Measurements from ENCODE around the gene PCSK6. TPM values are rescaled to one million over a fixed set of nuclear protein-coding genes. Genes with fewer than 3 reads are reported as not detected.

The PCSK6 gene
- total RNA-seq, 4 donors from 2014 or later: 12.9 to 31.5 (median 23.7) TPM

GRCh38 chr15:101308604-101309435, 180.7 kb downstream of the PCSK6 start:
- WGBS: 78% methylated on average over 19 of the region's 20 CpGs
- H3K27ac ChIP-seq: no peak overlapping the region
- TF ChIP-seq EP300 (IDR thresholded peaks at IDR 0.05): no peak
- no peak for TF ChIP-seq CTCF (IDR thresholded peaks at IDR 0.05)
- TF ChIP-seq POLR2A (IDR thresholded peaks at IDR 0.05): no peak
- no peak for TF ChIP-seq POLR2AphosphoS5 (IDR thresholded peaks at IDR 0.05)
- no peaks in the 10 kb centered on the region for H3K4me1 ChIP-seq
- no peak overlapping the region for H3K4me3 ChIP-seq
- no peak for DNase-seq (ENCODE audit: low spot score in 2 of 2)
- H3K27me3 ChIP-seq: peaks cover 9% of the 10 kb centered on the region
- no peaks in the 10 kb centered on the region for H3K9me3 ChIP-seq
- H3K36me3 ChIP-seq: no peaks in the 10 kb centered on the region

DNA sequence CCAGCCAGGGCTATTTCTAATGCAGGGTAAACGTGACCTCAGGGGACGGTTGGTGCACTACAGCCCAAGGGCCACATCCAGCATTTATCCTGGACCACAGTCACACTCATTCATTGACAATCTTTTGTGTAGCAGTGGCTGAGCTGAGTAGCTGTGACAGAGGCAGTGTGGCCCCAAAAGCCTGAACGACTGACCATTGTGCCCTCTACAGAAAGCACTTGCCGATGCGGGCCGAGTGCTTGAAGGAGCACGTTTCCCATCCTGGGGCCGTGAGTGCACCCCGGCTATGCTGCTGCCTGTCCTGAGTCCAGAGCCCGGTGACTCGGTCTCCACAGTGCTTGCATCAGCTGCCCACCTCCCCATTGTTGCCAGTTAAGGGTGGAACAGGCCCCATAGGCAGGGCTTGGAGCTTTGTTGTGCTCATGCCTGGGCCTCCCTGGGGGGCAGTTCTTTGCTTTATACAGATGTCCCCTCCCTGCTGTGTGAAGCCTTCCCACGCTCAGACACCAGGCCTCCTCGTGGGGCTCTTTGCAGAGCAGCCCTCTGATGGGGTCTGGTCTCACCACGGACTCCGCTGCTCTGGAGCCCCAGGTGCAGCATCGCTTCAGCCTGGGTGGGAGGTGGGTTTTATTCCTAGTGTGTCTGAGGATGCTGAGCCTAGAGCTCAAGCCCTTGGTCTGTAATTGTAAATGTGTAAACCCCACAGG, 181.5 kb downstream of the PCSK6 start:
- Histone ChIP-seq H3K4me1 (no peaks in the 10 kb centered on the region), H3K4me3 (no peak overlapping the region), H3K9me3 (no peaks in the 10 kb centered on the region), H3K27me3 (peaks cover 9% of the 10 kb centered on the region), H3K27ac (no peak overlapping the region), H3K36me3 (no peaks in the 10 kb centered on the region)
- peak in 1 of 2 donors; percentile 71 for DNase-seq (ENCODE audit: low spot score in 2 of 2)
- TF ChIP-seq EP300 (IDR thresholded peaks at IDR 0.05) (no peak), POLR2AphosphoS5 (IDR thresholded peaks at IDR 0.05) (no peak), POLR2A (IDR thresholded peaks at IDR 0.05) (no peak), CTCF (IDR thresholded peaks at IDR 0.05) (no peak)
- 93% methylated on average over 10 of the region's 16 CpGs for WGBS

DNA sequence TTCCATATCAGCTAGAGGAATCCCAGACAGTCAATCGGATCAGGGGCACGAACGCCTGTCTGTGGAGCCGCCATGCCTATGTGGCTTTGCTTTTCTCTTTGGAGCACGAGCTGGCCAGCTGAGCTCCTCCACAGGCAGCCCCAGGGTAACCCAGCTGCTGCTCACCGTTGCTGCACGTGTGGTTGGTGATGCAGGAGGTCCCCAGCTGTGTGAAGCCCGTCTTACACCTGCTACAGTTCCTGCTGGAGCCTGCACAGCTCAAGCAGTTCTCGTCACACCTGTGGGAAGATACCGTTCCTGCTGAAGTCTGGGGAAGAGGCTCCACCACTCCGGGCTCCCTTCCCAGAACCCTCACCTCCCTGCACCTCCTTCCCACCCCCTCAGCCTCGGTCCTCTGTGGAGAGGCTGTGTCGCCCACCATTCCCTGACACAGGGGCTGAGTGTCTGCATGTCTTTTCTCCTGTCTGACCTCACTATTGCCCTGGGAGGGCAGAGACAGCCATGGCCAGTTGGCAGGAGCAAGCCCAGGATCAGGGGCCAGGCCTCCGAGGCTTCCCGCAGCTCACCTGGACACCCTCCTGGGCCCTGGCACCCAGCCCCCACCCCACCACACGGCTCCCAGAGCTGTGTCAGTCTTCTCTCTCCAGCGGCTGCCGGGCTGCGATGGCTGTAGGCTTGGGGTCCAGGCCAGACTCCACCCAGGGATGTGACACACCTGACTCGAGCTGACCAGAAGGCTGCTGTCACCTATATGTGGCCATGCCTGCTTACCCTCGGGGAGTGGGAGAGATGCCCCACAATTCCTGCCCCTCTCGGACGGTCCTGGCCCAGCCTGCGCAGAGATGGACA, 182.2 kb downstream of the PCSK6 start:
- H3K9me3 ChIP-seq: no peaks in the 10 kb centered on the region
- no peaks in the 10 kb centered on the region for H3K4me1 ChIP-seq
- TF ChIP-seq POLR2A (IDR thresholded peaks at IDR 0.05) (no peak), POLR2AphosphoS5 (IDR thresholded peaks at IDR 0.05) (no peak), CTCF (IDR thresholded peaks at IDR 0.05) (no peak)
- no peak overlapping the region for H3K4me3 ChIP-seq
- DNase-seq (ENCODE audit: low spot score in 2 of 2): no peak
- peaks cover 9% of the 10 kb centered on the region for H3K27me3 ChIP-seq
- H3K36me3 ChIP-seq: no peaks in the 10 kb centered on the region
- H3K27ac ChIP-seq: no peak overlapping the region
- 53% methylated on average over 13 of the region's 24 CpGs for WGBS

GRCh38 chr15:101306341-101307047, 183.0 kb downstream of the PCSK6 start:
- Histone ChIP-seq H3K27me3 (peaks cover 9% of the 10 kb centered on the region), H3K36me3 (no peaks in the 10 kb centered on the region), H3K4me3 (no peak overlapping the region), H3K9me3 (no peaks in the 10 kb centered on the region), H3K4me1 (no peaks in the 10 kb centered on the region), H3K27ac (no peak overlapping the region)
- DNase-seq (ENCODE audit: low spot score in 2 of 2): no peak
- no peak for TF ChIP-seq EP300 (IDR thresholded peaks at IDR 0.05)
- no peak for TF ChIP-seq CTCF (IDR thresholded peaks at IDR 0.05)
- TF ChIP-seq POLR2AphosphoS5 (IDR thresholded peaks at IDR 0.05): no peak
- TF ChIP-seq POLR2A (IDR thresholded peaks at IDR 0.05): no peak
- WGBS: 87% methylated on average over 9 of the region's 10 CpGs
